Heart right ventricle (tissue), 16 donors: Measurements from ENCODE around the gene CTBP1. TPM values are rescaled to one million over a fixed set of nuclear protein-coding genes. Genes with fewer than 3 reads are reported as not detected.

Experiments
- ATAC-seq, 8 donors: fragments of 200-7000 bp; cut with Tn5 transposase; one replicate each; pipeline ENCODE4 v1.9.1; 2020; ENCODE audit warnings: mild to moderate bottlenecking in 8 of 8, moderate library complexity in 8 of 8, moderate number of reproducible peaks in 1 of 8
- DNase-seq, 2 donors: peaks; one replicate each; pipeline ENCODE4 v3.0.0-alpha.2; 2020
- H3K27ac ChIP-seq, 10 donors: fragments of 200-600 bp; sonication (generic) in 2 of 10; one replicate each; pipeline versions ENCODE4 v1.5.0 to v1.8.0; 2020 to 2022; ENCODE audit warnings: mild to moderate bottlenecking in 3 of 10
- H3K27me3 ChIP-seq, 7 donors: fragments of 200-600 bp; one replicate each; pipeline ENCODE4 v1.8.0; 2021 to 2022; ENCODE audit warnings: mild to moderate bottlenecking in 2 of 7
- H3K36me3 ChIP-seq, 9 donors: fragments of 200-600 bp; sonication (generic) in 1 of 9; one replicate each; pipeline versions ENCODE4 v1.5.0 to v1.8.0; 2020 to 2022; ENCODE audit warnings: mild to moderate bottlenecking in 2 of 9
- H3K4me1 ChIP-seq, 9 donors: fragments of 200-600 bp; sonication (generic) in 1 of 9; one replicate each; pipeline versions ENCODE4 v1.5.0 to v1.8.0; 2020 to 2022; ENCODE audit warnings: mild to moderate bottlenecking in 4 of 9
- H3K4me3 ChIP-seq, 10 donors: fragments of 200-600 bp; sonication (generic) in 2 of 10; one replicate each; pipeline versions ENCODE4 v1.5.0 to v1.8.0; 2020 to 2022; ENCODE audit warnings: mild to moderate bottlenecking in 7 of 10, moderate library complexity in 2 of 10
- H3K9me3 ChIP-seq, 11 donors: fragments of 200-600 bp in 10 of 11; sonication (generic) in 2 of 11; one replicate each; pipeline versions ENCODE4 v1.5.0 to v1.8.0; 2013 to 2022; ENCODE audit warnings: mild to moderate bottlenecking in 2 of 11, control low read depth in 1 of 11, moderate library complexity in 1 of 11
- WGBS, 2 donors: extraction: QIAGEN DNeasy Blood & Tissue Kit; methylation state at CpG; one replicate each; pipeline ENCODE4 v1.1.7; 2013; ENCODE audit warnings: inconsistent platforms in 1 of 2; 5-methylcytosine and 5-hydroxymethylcytosine counted together
- intact Hi-C, 10 donors: fragments of 100-400 bp; cut with DNase I; formaldehyde crosslinking; loops; one replicate each; pipeline versions ENCODE4 v1.11.1 to v1.14.2; 2022
- polyA plus RNA-seq, 2 donors: library from polyadenylated mRNA; stranded (reverse); fragments of 200-250 nt; gene quantifications; one replicate each; pipeline ENCODE4 v1.2.3, GENCODE V29; 2013
- total RNA-seq, 10 donors: library from RNA; stranded (reverse); fragmentation: NEBNext Ultra II Directional in 3 of 10; extraction: Animal tissue kit (Norgen Biotek cat#: 25700) in 3 of 10; gene quantifications; one replicate each; pipeline versions ENCODE4 v1.2.1 to v1.2.4, GENCODE V29; 2021 to 2023
- TF ChIP-seq, protein P1 (sequence below), 9 donors: fragments of 200-600 bp; sonication (generic) in 2 of 9; IDR thresholded peaks; one replicate each; pipeline versions ENCODE4 v1.5.0 to v1.8.0; 2021 to 2022; ENCODE audit warnings: antibody characterized with exemption in 9 of 9, mild to moderate bottlenecking in 5 of 9, moderate library complexity in 1 of 9
- donor health status: Arrhythmogenic right ventricular cardiomyopathy.
- donor health status: ischemic (EF 13 %, LVEDD 7.1; RV severe dilation, severe dysfunction).
- donor health status: healthy with polysubstance abuse.
- donor health status: DM: no; HTN: yes; CAD: no.
- donor health status: DM: no; HTN: no; CAD: no.
- donor health status: ischemic (EF 25% LVEDD 6.9; RV normal size, moderate dysfunction).
- donor health status: ischemic (EF 25% LVEDD 5.7; RV mildly dilated, moderate dysfunction).
- donor health status: healthy.
- donor health status: DM: yes; HTN: yes; CAD: no.
- donor health status: Ischemic cardiomyopathy.
- donor health status: ischemic (EF 35%, LVEDD 5.7; RV mildly dilated, moderate dysfunction).
- donor health status: nonischemic (EF 11% LVEDD 7.7; RV severe dilation, severe dysfunction).
- donor health status: DM: yes; HTN: yes; CAD: no.
- donor health status: PGD.
- donor health status: ischemic (EF 29% LVEDD 5.4; RV normal size, mild dysfunction).
- donor health status: nonischemic (EF 23%, LVEDD 6.1; RV moderate dilation, normal function).

CTBP1 gene
- total and polyA plus RNA-seq, 12 donors, result 98.6 to 132 (median 121) TPM

DNA sequence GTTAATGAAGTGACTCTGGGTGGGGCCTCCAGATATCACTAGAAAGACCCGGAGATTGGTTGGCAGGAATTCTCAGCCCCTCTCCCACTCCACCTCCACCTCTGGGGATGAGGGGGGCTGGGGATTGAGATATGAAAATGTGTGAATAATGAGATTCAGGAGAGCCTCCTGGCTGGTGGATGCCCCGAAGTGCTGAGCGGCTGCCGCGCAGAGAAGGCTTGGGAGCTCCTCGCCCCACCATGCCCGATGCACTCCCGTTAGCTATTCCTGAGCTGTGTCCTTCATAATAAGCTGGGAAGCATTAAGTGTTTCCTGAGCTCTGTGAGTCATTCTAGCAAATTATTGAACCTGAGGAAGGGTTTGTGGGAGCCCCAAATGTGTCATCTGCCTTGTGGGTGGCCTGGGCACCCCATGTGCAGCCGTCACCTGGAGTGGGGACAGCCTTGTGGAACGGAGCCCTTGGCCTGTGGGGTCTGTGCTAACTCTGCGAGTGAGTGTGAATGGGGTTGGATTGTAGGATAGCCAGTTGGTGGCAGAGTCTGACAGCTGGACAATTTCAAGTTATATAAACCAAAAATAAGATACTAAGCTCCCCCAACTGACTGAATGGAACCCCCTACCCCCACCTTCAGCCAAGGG is 36.3 kb upstream of the CTBP1 start:
- peaks cover 0 to 10% (median 8%) of the 10 kb centered on the region in 9 donors for H3K4me1 ChIP-seq
- H3K9me3 ChIP-seq, result peaks cover 0 to 5% (median 0%) of the 10 kb centered on the region in 11 donors
- 76 to 78% methylated on average over 11 of the region's 11 CpGs for WGBS, 2 donors
- intact Hi-C loops, result loop anchor here in 2 of 10 donors (5.0 kb wide), 2 partner anchors 33 to 62 kb away; partner anchors contain the start of gene UVSSA (in 1 of the 2)
- DNase-seq, result no peak
- TF ChIP-seq, protein P1, sequence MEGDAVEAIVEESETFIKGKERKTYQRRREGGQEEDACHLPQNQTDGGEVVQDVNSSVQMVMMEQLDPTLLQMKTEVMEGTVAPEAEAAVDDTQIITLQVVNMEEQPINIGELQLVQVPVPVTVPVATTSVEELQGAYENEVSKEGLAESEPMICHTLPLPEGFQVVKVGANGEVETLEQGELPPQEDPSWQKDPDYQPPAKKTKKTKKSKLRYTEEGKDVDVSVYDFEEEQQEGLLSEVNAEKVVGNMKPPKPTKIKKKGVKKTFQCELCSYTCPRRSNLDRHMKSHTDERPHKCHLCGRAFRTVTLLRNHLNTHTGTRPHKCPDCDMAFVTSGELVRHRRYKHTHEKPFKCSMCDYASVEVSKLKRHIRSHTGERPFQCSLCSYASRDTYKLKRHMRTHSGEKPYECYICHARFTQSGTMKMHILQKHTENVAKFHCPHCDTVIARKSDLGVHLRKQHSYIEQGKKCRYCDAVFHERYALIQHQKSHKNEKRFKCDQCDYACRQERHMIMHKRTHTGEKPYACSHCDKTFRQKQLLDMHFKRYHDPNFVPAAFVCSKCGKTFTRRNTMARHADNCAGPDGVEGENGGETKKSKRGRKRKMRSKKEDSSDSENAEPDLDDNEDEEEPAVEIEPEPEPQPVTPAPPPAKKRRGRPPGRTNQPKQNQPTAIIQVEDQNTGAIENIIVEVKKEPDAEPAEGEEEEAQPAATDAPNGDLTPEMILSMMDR (IDR thresholded peaks at IDR 0.05), result no peak
- no peak for ATAC-seq
- H3K36me3 ChIP-seq, result no peaks in the 10 kb centered on the region
- no peak overlapping the region for H3K27ac ChIP-seq
- H3K4me3 ChIP-seq, result no peak overlapping the region
- H3K27me3 ChIP-seq, result no peaks in the 10 kb centered on the region

DNA sequence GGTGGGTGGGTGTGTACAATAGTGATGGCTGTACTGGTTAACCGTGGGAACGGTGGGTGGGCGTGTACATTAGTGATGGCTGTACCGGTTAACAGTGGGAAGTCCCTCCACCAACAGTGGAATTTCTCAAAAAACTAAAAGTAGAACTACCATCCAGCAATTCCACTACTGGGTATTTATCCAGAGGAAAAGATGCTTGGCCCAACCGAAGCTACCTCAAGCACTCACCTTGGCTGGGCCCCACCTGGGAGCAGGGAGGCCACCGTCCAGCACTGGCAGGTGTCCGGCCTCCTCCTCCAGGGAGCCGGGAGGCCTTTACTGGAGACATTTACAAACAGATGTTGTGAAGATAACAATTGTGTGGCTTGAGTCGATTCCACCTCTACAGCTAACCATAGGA is 34.8 kb upstream of the CTBP1 start:
- no peak overlapping the region for H3K4me3 ChIP-seq
- TF ChIP-seq, protein P1 (IDR thresholded peaks at IDR 0.05), result no peak
- H3K4me1 ChIP-seq, result peaks cover 0 to 4% (median 2%) of the 10 kb centered on the region in 9 donors
- H3K36me3 ChIP-seq, result no peaks in the 10 kb centered on the region
- no peaks in the 10 kb centered on the region for H3K27me3 ChIP-seq
- no peak overlapping the region for H3K27ac ChIP-seq
- 83 to 90% methylated on average over 9 of the region's 9 CpGs for WGBS, 2 donors
- DNase-seq (no peak), ATAC-seq (no peak)
- intact Hi-C loops, result no loop called here
- peaks cover 0 to 5% (median 0%) of the 10 kb centered on the region in 11 donors for H3K9me3 ChIP-seq

DNA sequence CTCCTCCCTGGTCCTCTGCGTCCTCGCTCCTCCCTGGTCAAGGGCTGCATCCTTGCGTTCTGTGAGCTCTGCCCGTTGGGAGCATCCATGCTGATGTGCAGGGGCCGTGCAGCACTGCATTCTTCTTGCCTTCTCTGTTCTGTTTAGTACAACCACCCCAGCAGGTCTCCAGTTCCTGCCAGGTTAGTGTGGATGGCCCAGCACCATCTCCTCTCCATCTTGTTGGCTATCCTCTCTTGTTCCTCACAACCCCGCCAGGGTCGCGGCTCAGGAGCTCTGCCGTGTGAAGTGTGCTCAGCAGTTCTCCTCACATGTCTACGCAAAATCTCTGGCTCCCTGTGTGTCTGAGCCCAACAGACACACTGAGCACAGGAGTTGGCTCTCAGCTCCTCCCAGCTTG is 30.3 kb upstream of the CTBP1 start:
- WGBS, 2 donors, result 93 to 94% methylated on average over 10 of the region's 10 CpGs
- Histone ChIP-seq H3K4me3 (no peak overlapping the region), H3K4me1 (no peaks in the 10 kb centered on the region), H3K36me3 (no peaks in the 10 kb centered on the region), H3K27me3 (no peaks in the 10 kb centered on the region), H3K9me3 (no peaks in the 10 kb centered on the region), H3K27ac (no peak overlapping the region)
- TF ChIP-seq, protein P1 (IDR thresholded peaks at IDR 0.05), result no peak
- intact Hi-C loops, result no loop called here
- no peak for DNase-seq
- ATAC-seq, result no peak

DNA sequence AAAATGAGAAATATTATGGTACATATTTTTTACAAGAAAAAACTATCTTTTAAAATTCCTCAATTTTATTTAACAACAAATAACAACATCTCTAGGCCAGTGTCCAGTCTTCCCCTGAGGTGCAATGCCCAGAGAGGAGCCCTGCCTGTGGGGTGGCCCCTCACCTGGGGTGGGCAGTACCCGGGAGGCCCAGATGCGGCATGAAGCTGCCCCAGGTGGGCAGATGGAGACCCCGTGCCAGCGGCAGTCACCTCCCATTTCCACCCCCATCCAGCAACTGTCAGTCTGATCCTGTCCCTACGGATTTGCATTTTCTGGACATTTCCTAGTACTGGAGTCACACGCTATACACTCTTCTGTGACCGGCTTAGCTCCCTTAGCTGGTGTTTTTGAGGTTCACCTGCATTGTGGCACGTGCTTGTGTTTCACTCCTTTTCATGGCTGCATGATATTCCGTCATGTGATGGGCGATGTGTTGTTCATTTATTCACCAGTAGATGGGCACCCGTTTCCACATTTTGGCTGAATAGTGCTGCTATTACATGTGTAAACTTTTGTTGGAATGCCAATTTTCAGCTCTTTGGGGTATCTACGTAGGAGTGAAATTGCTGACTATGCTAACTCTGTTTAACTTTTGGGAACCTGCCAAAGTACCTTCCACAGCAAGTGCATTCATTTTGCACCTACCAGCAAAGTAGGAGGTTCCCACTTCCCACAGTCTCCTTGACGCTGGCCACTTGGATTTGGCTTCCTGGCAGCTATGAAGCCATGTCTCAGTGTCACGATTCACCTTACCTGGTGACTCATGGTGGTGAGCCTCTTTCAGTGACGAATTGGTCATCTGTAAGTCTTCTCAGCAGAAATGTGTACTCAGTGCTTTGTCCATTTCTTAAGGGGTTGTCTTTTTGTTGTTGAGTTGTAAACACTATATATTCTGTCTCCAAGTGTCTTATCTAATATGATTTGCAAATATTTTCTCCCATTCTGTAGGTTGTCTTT is 29.0 kb upstream of the CTBP1 start:
- Histone ChIP-seq H3K4me1 (no peaks in the 10 kb centered on the region), H3K9me3 (no peaks in the 10 kb centered on the region), H3K27ac (no peak overlapping the region), H3K36me3 (no peaks in the 10 kb centered on the region), H3K27me3 (no peaks in the 10 kb centered on the region), H3K4me3 (no peak overlapping the region)
- TF ChIP-seq, protein P1 (IDR thresholded peaks at IDR 0.05), result no peak
- intact Hi-C loops, result no loop called here
- DNase-seq (no peak), ATAC-seq (no peak)
- 85 to 87% methylated on average over 15 of the region's 15 CpGs for WGBS, 2 donors
